SK-N-MC (cell line): ENCODE measurements around the gene MIER2.

ENCODE experiments used
- EZH2 ChIP-seq: fragments of 200-600 bp; sonication (generic); IDR thresholded peaks from one replicate; pipeline ENCODE4 v1.6.1; 2017; ENCODE audit warnings: antibody characterized with exemption
- FOXP2 ChIP-seq: optimal IDR thresholded peaks from 2 replicates; pipeline ENCODE3; 2011; ENCODE audit warnings: mild to moderate bottlenecking, moderate library complexity; ENCODE audit not compliant: insufficient read depth; ENCODE audit errors: extremely low read length, control extremely low read depth
- POLR2AphosphoS5 ChIP-seq: IDR thresholded peaks from 2 replicates; pipeline ENCODE4 v1.6.1; 2012; ENCODE audit warnings: mild to moderate bottlenecking, low read depth, low read length, borderline replicate concordance

DNA sequence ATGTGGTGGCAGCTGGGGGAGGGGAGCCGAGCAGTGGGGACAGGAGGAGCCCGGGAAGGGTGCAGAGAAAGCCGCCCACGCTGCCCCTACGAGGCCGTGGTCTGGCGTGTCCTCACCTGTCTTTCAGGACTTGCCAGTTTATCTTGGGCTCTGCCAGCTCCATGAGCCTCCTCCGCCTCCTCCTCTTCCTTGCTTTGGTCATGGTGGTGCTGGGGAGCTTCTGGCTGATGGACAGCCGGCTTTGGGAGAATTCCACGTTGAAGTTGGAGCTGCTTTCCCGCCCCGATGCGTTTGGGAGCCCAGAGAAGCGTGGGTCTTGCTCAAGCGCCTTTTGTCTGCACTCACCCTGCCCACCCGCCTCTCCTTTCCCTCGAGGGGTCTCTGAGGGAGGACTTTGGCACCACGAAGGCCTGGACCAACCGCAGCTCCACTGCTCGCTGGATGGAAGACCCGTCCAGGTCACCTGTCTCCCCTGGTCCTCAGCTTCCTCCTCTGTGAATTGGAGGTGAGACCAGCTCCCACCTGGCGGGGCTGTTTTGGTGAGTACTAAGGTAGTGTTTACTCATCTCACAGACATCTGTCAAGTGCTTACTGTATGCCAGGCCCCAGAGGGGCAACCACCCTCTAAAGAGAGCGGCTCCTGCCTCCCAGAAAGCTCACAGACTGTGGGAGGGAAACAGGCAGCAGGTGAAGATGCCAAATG, 29.7 kb upstream of the MIER2 start:
- TF ChIP-seq POLR2AphosphoS5, result no peak
- TF ChIP-seq EZH2, result no peak
- TF ChIP-seq FOXP2, result no peak
